CD4-positive, alpha-beta T cell treated with Interleukin-15 for 1 hour (primary cell): ENCODE data around the gene GCNT2.
"Not testable (repeated sequence)": the region's sequence is repeated elsewhere in the genome, so short reads cannot be mapped to it uniquely, and the experiment has no call there.

Experiments
- DNase-seq: peaks from one replicate; pipeline ENCODE4 v3.0.0-alpha.2; 2020

GCNT2 gene

GRCh38 chr6:10550764-10551163, 29.6 kb downstream of the GCNT2 start:
- no peak for DNase-seq

- no peak for DNase-seq
Observed at GRCh38 chr6:10552270-10552810, 31.2 kb downstream of the GCNT2 start.

- no peak for DNase-seq
Observed at GRCh38 chr6:10553871-10554270, 32.7 kb downstream of the GCNT2 start.

- DNase-seq, result no peak
Observed at GRCh38 chr6:10554826-10555225, 33.7 kb downstream of the GCNT2 start.

GRCh38 chr6:10555625-10556309, 34.6 kb downstream of the GCNT2 start:
- DNase-seq, result no peak

- no peak for DNase-seq
Observed at GRCh38 chr6:10556589-10556988, 35.4 kb downstream of the GCNT2 start.

- no peak for DNase-seq
Observed at GRCh38 chr6:10556992-10557391, 35.8 kb downstream of the GCNT2 start.

GRCh38 chr6:10557913-10558312, 36.8 kb downstream of the GCNT2 start:
- DNase-seq, result no peak

- no peak for DNase-seq
Observed at GRCh38 chr6:10558565-10558964, 37.4 kb downstream of the GCNT2 start.

GRCh38 chr6:10559522-10560152, 38.5 kb downstream of the GCNT2 start:
- DNase-seq, result no peak

- DNase-seq, result no peak
Observed at GRCh38 chr6:10561611-10562199, 40.6 kb downstream of the GCNT2 start.

GRCh38 chr6:10564975-10565673, 44.0 kb downstream of the GCNT2 start:
- no peak for DNase-seq

- DNase-seq, result no peak
Observed at GRCh38 chr6:10565913-10566312, 44.8 kb downstream of the GCNT2 start.

GRCh38 chr6:10567256-10568026, 46.3 kb downstream of the GCNT2 start:
- no peak for DNase-seq

- DNase-seq, result no peak
Observed at GRCh38 chr6:10569392-10570127, 48.4 kb downstream of the GCNT2 start.

- DNase-seq, result not testable (repeated sequence)
Observed at GRCh38 chr6:10575519-10575918, 54.4 kb downstream of the GCNT2 start.

GRCh38 chr6:10576226-10576625, 55.1 kb downstream of the GCNT2 start:
- no peak for DNase-seq

GRCh38 chr6:10577112-10577511, 56.0 kb downstream of the GCNT2 start:
- no peak for DNase-seq

GRCh38 chr6:10578723-10579122, 57.6 kb downstream of the GCNT2 start:
- no peak for DNase-seq

- DNase-seq, result no peak
Observed at GRCh38 chr6:10579803-10580202, 58.7 kb downstream of the GCNT2 start.

- DNase-seq, result no peak
Observed at GRCh38 chr6:10580570-10580969, 59.4 kb downstream of the GCNT2 start.

- DNase-seq, result not testable (repeated sequence)
Observed at GRCh38 chr6:10581402-10581801, 60.3 kb downstream of the GCNT2 start.
